ENCODE measurements around the gene STYXL1. TPM values are rescaled to one million over a fixed set of nuclear protein-coding genes. Genes with fewer than 3 reads are reported as not detected.
"Not testable (repeated sequence)": the region's sequence is repeated elsewhere in the genome, so short reads cannot be mapped to it uniquely, and the experiment has no call there.

STYXL1 gene
- total RNA-seq, 4 donors from 2014 or later: 13.6 to 20.0 (median 19.4) TPM

DNA sequence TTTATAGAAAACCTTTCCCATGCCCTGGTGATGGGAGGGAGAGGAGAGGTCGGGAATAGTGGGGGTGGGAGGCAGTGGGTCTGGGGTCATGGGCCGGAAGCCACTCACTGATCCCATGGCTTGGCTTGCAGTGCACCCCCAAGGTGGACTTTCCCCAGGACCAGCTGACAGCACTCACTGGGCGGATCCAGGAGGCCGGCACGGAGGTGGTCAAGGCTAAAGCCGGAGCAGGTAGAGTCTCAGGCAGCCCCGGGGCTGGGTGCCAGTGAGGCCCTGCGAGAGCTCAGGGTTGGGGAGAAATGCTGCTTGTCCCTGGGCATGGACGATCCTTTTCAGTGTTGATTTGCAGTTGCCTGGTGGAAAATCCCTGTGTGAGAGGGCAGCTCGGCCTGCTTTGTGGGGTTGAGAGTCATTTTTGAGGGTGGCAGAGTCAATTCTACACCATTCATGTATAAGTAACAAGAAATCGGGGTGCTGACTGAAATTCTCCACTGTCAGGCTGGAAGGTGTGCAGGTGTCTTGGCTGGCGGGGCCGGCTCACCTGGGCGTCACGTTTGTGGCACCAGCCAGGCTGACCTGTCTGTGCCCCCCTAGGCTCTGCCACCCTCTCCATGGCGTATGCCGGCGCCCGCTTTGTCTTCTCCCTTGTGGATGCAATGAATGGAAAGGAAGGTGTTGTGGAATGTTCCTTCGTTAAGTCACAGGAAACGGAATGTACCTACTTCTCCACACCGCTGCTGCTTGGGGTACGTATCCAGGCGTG lies 16.6 kb upstream of the STYXL1 start:
- no peak for DNase-seq (ENCODE audit: low spot score)
- no peak for ATAC-seq (ENCODE audit: low FRiP score)
- TF ChIP-seq, protein P1, sequence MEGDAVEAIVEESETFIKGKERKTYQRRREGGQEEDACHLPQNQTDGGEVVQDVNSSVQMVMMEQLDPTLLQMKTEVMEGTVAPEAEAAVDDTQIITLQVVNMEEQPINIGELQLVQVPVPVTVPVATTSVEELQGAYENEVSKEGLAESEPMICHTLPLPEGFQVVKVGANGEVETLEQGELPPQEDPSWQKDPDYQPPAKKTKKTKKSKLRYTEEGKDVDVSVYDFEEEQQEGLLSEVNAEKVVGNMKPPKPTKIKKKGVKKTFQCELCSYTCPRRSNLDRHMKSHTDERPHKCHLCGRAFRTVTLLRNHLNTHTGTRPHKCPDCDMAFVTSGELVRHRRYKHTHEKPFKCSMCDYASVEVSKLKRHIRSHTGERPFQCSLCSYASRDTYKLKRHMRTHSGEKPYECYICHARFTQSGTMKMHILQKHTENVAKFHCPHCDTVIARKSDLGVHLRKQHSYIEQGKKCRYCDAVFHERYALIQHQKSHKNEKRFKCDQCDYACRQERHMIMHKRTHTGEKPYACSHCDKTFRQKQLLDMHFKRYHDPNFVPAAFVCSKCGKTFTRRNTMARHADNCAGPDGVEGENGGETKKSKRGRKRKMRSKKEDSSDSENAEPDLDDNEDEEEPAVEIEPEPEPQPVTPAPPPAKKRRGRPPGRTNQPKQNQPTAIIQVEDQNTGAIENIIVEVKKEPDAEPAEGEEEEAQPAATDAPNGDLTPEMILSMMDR (IDR thresholded peaks at IDR 0.05): no peak

DNA sequence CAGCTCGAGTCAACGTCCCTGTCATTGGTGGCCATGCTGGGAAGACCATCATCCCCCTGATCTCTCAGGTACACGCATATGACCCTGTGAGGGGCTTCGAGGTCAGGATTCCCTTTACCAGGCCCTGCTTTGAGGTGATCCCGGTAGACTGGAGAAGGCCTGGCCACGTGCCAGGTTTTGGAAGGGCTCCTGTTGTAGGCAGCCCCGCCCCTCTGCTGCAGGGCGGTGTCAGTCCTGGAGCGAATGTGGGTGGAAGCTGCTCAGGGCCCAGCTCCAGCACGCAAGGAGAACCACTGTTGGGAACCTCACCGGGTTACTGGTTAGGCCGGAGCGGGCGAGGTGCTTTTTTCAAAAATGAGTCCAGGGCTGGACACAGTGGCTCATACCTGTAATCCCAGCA lies 15.7 kb upstream of the STYXL1 start:
- ATAC-seq (ENCODE audit: low FRiP score) (no peak), DNase-seq (ENCODE audit: low spot score) (no peak)
- TF ChIP-seq, protein P1 (IDR thresholded peaks at IDR 0.05): no peak

DNA sequence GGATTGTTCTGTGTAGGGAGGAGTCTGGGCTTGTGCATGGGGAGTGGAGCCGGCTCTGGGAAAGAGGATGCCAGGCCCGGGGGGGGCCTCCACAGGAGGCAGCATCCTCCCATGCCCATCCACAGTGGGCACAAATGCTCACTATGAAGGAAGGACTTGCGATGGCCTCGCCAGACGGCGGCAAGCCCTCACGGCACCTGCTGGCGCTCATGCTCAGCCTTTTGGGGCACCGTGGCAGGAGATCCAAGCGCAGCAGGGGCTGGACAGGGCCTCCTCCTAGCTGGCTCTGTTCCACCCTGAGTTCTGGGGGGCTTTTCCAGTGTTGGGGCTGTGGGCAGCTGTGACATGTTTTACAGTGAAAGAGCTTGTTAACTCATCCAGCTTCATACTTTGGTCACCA lies 15.3 kb upstream of the STYXL1 start:
- TF ChIP-seq, protein P1 (IDR thresholded peaks at IDR 0.05): no peak
- no peak for ATAC-seq (ENCODE audit: low FRiP score)
- DNase-seq (ENCODE audit: low spot score): no peak

DNA sequence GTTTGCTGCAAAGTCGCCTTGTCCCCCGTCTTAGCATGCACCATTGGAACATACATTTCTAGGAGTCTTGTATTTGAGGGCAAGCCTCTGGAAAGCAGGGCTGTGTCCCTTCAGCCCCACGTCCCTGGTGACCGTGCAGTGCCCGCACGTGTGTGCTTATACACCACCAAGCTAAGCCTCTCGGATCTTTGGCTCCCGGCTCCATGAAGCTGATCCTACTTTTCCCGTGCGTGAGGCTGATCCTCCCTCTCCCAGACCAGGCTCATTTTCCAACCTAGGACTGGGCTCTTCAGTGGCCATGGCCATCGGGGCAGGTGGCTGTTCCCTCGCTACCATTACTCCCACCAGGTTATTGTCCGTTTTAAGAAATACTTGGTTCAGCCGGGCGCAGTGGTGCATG lies 14.5 kb upstream of the STYXL1 start:
- TF ChIP-seq, protein P1 (IDR thresholded peaks at IDR 0.05): no peak
- DNase-seq (ENCODE audit: low spot score) (no peak), ATAC-seq (ENCODE audit: low FRiP score) (no peak)

DNA sequence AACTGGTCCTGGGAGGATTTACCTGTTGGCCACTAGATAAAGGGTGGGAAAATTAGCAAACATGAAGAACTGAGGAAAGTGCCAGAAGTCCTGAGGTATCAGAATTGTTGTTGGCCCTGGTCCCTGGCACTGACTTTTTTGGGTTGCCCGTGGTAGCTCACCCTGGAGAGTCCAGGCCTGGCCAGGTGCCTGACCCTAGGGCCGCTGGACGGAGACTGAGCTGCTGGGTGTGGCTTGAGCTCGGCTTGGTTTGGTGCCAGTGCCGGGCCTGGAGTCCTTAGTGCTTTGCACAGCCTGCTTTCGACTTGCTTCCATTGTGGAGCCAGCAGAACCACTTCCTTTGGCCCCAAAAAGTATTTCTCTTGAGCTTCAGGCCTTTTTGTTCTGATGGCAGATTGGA lies 13.0 kb upstream of the STYXL1 start:
- DNase-seq (ENCODE audit: low spot score) (no peak), ATAC-seq (ENCODE audit: low FRiP score) (peak; percentile 38)
- TF ChIP-seq, protein P1 (IDR thresholded peaks at IDR 0.05): no peak

DNA sequence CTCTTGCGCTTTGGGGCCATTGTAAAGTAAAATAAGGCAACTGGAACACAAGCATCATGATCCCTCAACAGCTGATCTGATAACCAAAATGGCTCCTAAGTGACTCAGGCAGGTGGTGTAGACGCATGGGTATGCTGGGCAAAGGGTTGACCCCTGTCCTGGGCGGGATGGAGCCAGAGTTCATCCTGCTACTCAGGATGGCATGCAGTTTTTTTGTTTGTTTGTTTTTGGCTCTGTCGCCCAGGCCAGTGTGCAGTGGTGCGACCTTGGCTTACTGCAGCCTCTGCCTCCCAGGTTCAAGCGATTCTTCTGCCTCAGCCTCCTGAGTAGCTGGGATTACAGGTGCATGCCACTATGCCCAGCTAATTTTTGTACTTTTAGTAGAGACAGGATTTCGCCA lies 10.9 kb upstream of the STYXL1 start:
- not testable (repeated sequence) for DNase-seq (ENCODE audit: low spot score); ATAC-seq (ENCODE audit: low FRiP score)

DNA sequence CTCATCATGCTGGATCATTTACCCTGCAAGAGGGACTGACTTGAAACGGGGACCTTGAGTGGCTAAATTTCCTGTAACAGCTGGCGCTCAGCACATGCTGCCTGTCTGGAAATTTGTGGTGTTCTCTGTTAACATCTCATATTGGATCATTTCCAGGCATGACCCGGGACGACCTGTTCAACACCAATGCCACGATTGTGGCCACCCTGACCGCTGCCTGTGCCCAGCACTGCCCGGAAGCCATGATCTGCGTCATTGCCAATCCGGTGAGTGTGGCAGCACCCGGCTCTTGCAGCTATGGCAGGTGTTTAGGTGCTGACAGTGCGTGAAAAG lies 10.0 kb upstream of the STYXL1 start:
- DNase-seq (ENCODE audit: low spot score) (no peak), ATAC-seq (ENCODE audit: low FRiP score) (no peak)
- TF ChIP-seq, protein P1 (IDR thresholded peaks at IDR 0.05): no peak

Measured in omental fat pad (tissue), 4 donors.